Adrenal gland (tissue), 12 donors: Measurements from ENCODE around the gene KBTBD6. TPM values are rescaled to one million over a fixed set of nuclear protein-coding genes. Genes with fewer than 3 reads are reported as not detected.
"Not testable (repeated sequence)": the region's sequence is repeated elsewhere in the genome, so short reads cannot be mapped to it uniquely, and the experiment has no call there.

Source experiments
- DNase-seq, 7 donors: peaks; one replicate each; pipeline ENCODE4 v3.0.0-alpha.2; 2019 to 2020
- H3K27ac ChIP-seq, 5 donors: fragments of 200-600 bp; sonication (generic) in 4 of 5; 1 replicate in 3 of 5; 2 replicates in 2 of 5; pipeline versions ENCODE4 v1.5.1 to v1.8.0; 2016 to 2020; ENCODE audit warnings: mild to moderate bottlenecking in 1 of 5
- H3K27me3 ChIP-seq: fragments of 200-600 bp; 2 replicates; pipeline ENCODE4 v1.8.0; 2021
- H3K36me3 ChIP-seq, 2 donors: fragments of 200-600 bp; replicated peaks in 1 of 2; 1 replicate in 1 of 2; 2 replicates in 1 of 2; pipeline versions ENCODE4 v1.5.1 to v1.8.0; 2018 to 2022
- H3K4me1 ChIP-seq, 2 donors: fragments of 200-600 bp; replicated peaks in 1 of 2; 1 replicate in 1 of 2; 2 replicates in 1 of 2; pipeline versions ENCODE4 v1.5.1 to v1.8.0; 2018 to 2021
- H3K4me3 ChIP-seq, 4 donors: fragments of 200-600 bp; sonication (generic) in 3 of 4; one replicate each; pipeline ENCODE4 v1.5.1; 2016 to 2018
- H3K9me3 ChIP-seq, 3 donors: fragments of 200-600 bp; sonication (generic) in 1 of 3; replicated peaks in 1 of 3; 1 replicate in 2 of 3; 2 replicates in 1 of 3; pipeline versions ENCODE4 v1.5.1 to v1.8.0; 2016 to 2021
- POLR2A ChIP-seq, 2 donors: fragments of 450-650 bp; IDR thresholded peaks; one replicate each; pipeline ENCODE4 v1.6.1; 2017; ENCODE audit warnings: antibody characterized with exemption in 2 of 2, mild to moderate bottlenecking in 2 of 2, moderate library complexity in 1 of 2
- WGBS, 4 donors: extraction: QIAGEN DNeasy Blood & Tissue Kit in 2 of 4; methylation state at CpG; one replicate each; pipeline versions ENCODE4 v1.1.5 to v1.1.7; 2013 to 2017; 5-methylcytosine and 5-hydroxymethylcytosine counted together
- intact Hi-C, 2 donors: fragments of 100-400 bp; cut with DNase I; formaldehyde crosslinking; loops; one replicate each; pipeline versions ENCODE4 v1.14.1 to v1.15.0; 2022 to 2023
- polyA plus RNA-seq, 3 donors: library from polyadenylated mRNA; stranded (reverse); fragments of 200-250 nt in 2 of 3; fragments of 350-450 nt in 1 of 3; fragmentation: Illumina TruSeq in 1 of 3; extraction: RNeasy Lipid Tissue Mini Kit (QIAGEN cat#74804) in 1 of 3; gene quantifications; one replicate each; pipeline ENCODE4 v1.2.3, GENCODE V29; 2013 to 2014
- total RNA-seq, 9 donors: library from RNA; depleted of rRNA in 4 of 9; stranded (reverse); fragments of >200 nt in 4 of 9; fragments of 120-200 nt in 1 of 9; fragmentation: NEBNext Ultra II Directional in 1 of 9; extraction: Animal tissue kit (Norgen Biotek cat#: 25700) in 1 of 9; gene quantifications; one replicate each; pipeline versions ENCODE4 v1.1.0 to v1.2.4, GENCODE V29; 2013 to 2023
- TF ChIP-seq, protein P1 (sequence below), 6 experiments: fragments of 450-650 bp in 4 of 6; fragments of 200-600 bp in 2 of 6; sonication (generic) in 1 of 6; IDR thresholded peaks; 1 replicate in 5 of 6; 2 replicates in 1 of 6; pipeline versions ENCODE4 v1.5.1 to v1.8.0; 2016 to 2021; ENCODE audit warnings: antibody characterized with exemption in 6 of 6, mild to moderate bottlenecking in 2 of 6, moderate library complexity in 1 of 6
- donor health status: healthy with polysubstance abuse.
- donor health status: Bipolar disorder and iron deficiency.
- donor health status: DM: yes; HTN: yes; CAD: no.
- donor health status: DM: no; HTN: no; CAD: no.
- donor health status: DM: no; HTN: no; CAD: no.
- donor health status: DM: yes; HTN: yes; CAD: no.

The KBTBD6 gene
- total and polyA plus RNA-seq, 12 donors = 3.2 to 15.9 (median 12.7) TPM

DNA sequence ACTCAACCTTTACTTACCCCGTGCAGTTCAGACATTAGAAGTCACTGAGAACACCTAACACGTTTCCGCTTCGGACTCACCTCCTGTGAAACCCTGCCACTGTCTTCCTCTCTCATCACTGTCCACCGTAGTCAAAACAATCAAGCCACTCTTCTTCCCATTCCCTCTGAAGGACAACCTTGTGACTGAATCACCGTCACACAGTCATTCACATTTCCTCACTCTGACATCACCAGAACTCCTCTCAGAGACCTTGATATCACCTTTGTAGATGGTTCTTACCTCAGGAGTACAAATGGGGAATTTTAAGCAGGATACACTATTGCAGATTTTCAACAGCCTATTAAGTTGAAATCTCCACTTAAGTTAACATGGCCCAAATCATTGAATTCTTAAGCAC lies 1.3 kb upstream of the KBTBD6 start:
- TF ChIP-seq, protein P1, sequence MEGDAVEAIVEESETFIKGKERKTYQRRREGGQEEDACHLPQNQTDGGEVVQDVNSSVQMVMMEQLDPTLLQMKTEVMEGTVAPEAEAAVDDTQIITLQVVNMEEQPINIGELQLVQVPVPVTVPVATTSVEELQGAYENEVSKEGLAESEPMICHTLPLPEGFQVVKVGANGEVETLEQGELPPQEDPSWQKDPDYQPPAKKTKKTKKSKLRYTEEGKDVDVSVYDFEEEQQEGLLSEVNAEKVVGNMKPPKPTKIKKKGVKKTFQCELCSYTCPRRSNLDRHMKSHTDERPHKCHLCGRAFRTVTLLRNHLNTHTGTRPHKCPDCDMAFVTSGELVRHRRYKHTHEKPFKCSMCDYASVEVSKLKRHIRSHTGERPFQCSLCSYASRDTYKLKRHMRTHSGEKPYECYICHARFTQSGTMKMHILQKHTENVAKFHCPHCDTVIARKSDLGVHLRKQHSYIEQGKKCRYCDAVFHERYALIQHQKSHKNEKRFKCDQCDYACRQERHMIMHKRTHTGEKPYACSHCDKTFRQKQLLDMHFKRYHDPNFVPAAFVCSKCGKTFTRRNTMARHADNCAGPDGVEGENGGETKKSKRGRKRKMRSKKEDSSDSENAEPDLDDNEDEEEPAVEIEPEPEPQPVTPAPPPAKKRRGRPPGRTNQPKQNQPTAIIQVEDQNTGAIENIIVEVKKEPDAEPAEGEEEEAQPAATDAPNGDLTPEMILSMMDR (IDR thresholded peaks at IDR 0.05) = no peak
- TF ChIP-seq POLR2A (IDR thresholded peaks at IDR 0.05) = no peak
- WGBS, 4 donors = 86 to 96% (median 91%) methylated on average over 6 of the region's 6 CpGs
- H3K36me3 ChIP-seq = no peaks in the 10 kb centered on the region
- H3K9me3 ChIP-seq = no peaks in the 10 kb centered on the region
- no peaks in the 10 kb centered on the region for H3K27me3 ChIP-seq
- peaks cover 21 to 23% of the 10 kb centered on the region in 2 donors for H3K4me1 ChIP-seq
- intact Hi-C loops = loop anchor here in 1 of 2 donors (10.0 kb wide), 1 partner anchor 61 kb away; the partner anchor contains the start of gene KBTBD7
- DNase-seq = no peak
- H3K27ac ChIP-seq = no peak overlapping the region
- no peak overlapping the region for H3K4me3 ChIP-seq

DNA sequence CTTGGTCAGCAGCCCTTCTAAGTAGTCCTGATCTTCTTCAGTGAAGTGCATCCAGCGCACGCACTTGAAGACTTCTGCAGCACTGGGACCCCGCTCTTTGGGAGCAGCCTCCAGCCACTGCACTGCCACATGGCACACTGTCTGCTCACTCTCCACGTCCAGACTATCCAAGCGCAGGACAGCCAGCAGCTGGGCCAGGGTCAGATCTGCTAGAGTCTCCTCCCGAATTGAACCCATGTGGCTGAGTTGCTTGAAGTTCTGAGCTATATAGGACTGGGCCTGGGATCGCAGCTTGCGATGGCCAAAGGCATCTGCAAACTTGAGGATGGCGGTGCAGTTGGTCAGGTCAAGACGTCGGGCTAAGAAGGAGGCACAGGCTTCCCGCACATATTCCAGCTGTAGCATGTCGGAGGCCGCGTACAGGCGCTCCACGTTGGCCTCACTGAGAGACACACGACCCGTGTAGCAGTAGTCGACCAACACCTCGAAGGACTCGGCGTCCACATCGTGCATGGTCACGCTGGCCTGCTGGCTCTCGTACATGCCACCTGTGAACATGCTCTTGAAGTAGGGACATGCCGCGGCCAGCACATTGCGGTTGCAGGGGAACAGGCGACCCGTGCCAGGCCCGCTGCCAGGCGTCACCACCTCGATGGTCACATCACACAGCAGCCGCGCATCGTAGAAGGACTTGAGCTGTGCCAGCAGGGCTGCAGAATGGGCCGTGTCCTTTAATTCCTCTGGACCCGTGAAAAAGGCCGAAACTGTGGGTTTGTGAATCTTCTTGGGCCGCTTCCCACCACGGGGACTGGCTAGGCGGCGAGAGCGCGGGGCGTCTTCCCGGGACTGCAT lies 716 bp downstream of the KBTBD6 start:
- Histone ChIP-seq H3K27ac (peak overlapping the region; percentile 45 to 92 (median 74)), H3K4me3 (peak overlapping the region in 3 of 4 donors; percentile 50 to 82 (median 73)), H3K4me1 (peaks cover 21 to 44% of the 10 kb centered on the region in 2 donors)
- peak in 6 of 7 donors; percentile 10 to 73 (median 38) for DNase-seq
- H3K36me3 ChIP-seq, H3K9me3 ChIP-seq, H3K27me3 ChIP-seq: not testable (repeated sequence)
- 0 to 34% (median 32%) methylated on average over 7 to 48 of the region's 48 CpGs for WGBS, 4 donors
- intact Hi-C loops = loop anchor here in 1 of 2 donors (10.0 kb wide), 1 partner anchor 63 kb away; the partner anchor contains the start of gene KBTBD7

DNA sequence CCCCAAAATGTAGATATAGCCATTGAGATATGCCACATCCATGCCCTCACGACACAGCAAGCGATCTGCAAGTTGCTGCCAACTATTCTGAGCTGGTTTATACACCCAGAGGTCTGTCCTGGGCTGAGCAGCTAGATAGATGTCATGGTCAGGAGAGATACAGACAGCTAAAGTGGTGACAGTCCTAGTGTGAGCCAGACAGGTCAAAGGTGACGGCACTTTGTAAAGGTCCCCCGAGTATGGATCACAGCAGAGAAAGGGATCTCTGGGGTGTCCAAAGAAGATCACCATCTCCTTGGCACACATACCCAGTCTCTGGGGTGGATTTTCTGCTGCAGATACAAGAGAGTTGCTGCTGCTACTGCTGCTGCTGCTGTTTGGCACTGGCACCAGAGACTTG lies 1.4 kb downstream of the KBTBD6 start:
- H3K4me1 ChIP-seq = peaks cover 21 to 47% of the 10 kb centered on the region in 2 donors
- H3K9me3 ChIP-seq, DNase-seq, H3K4me3 ChIP-seq, H3K27ac ChIP-seq, H3K36me3 ChIP-seq, H3K27me3 ChIP-seq: not testable (repeated sequence)
- 75 to 97% (median 96%) methylated on average over 4 of the region's 4 CpGs for WGBS, 4 donors
- intact Hi-C loops = loop anchor here in 1 of 2 donors (10.0 kb wide), 1 partner anchor 64 kb away; the partner anchor contains the start of gene KBTBD7

DNA sequence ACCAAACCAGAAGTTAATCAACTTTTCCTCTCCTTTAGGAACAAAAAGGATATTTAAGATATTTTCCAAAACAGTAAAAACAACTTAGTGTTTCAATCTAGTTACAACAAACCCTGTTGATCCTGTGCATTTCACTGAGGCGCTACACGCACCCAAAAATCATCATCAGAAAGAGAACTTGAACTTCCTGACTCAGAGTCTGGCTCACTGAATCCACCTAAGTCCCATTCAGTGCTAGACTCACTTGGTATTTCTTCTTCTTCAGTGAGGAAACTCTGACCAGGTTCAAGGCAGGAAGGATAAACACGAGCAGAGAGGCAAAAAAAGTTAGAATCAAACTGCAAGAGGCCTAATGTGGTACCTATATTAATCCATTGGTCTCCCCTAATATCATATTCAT lies 2.2 kb downstream of the KBTBD6 start:
- Histone ChIP-seq H3K9me3 (no peaks in the 10 kb centered on the region), H3K4me3 (no peak overlapping the region), H3K27ac (no peak overlapping the region), H3K36me3 (no peaks in the 10 kb centered on the region), H3K4me1 (peaks cover 21 to 47% of the 10 kb centered on the region in 2 donors), H3K27me3 (no peaks in the 10 kb centered on the region)
- 85 to 91% (median 89%) methylated on average over 3 of the region's 3 CpGs for whole genome bisulfite sequencing, 4 donors
- no peak for TF ChIP-seq POLR2A (IDR thresholded peaks at IDR 0.05)
- TF ChIP-seq, protein P1 (IDR thresholded peaks at IDR 0.05) = no peak
- no peak for DNase-seq
- intact Hi-C loops = loop anchor here in 1 of 2 donors (10.0 kb wide), 1 partner anchor 64 kb away; the partner anchor contains the start of gene KBTBD7

DNA sequence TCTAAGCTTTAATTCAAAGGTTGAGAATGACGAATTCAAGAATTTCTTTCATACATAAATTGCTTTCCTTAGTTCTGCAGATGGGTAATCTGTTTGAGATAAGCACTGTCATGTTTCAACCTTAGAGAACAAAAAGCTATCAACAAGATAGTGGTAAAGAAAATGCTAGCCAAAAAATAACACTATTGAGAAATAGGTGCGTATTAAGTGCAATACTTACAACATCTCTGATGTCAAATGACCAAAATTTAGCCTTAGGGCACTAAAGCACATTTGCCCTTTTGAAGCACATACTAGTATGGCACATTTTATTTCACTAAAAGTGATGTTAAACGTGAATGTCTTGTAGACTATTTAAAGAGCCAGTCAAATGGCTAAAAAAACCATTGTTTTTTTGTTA lies 4.9 kb downstream of the KBTBD6 start:
- no peaks in the 10 kb centered on the region for H3K9me3 ChIP-seq
- H3K36me3 ChIP-seq = no peaks in the 10 kb centered on the region
- intact Hi-C loops = loop anchor here in 1 of 2 donors (5.0 kb wide), 1 partner anchor 65 kb away; the partner anchor contains the start of gene KBTBD7
- H3K27ac ChIP-seq = peak overlapping the region in 1 of 5 donors; percentile 29
- no peak for DNase-seq
- no peaks in the 10 kb centered on the region for H3K27me3 ChIP-seq
- H3K4me3 ChIP-seq = no peak overlapping the region
- WGBS, 4 donors = 43 to 64% (median 56%) methylated on average over 3 of the region's 3 CpGs
- no peak for TF ChIP-seq POLR2A (IDR thresholded peaks at IDR 0.05)
- TF ChIP-seq, protein P1 (IDR thresholded peaks at IDR 0.05) = no peak
- H3K4me1 ChIP-seq = peaks cover 21 to 47% of the 10 kb centered on the region in 2 donors
